Inferior parietal cortex (tissue), 1 donor: Measurements from ENCODE around the gene PCDHGB6.
A peak's percentile ranks its signal among the peaks of the same experiment; 100 is the strongest.
"Not testable (repeated sequence)": the region's sequence is repeated elsewhere in the genome, so short reads cannot be mapped to it uniquely, and the experiment has no call there.

Source experiments
- DNase-seq: peaks from one replicate; pipeline ENCODE4 v3.0.0-alpha.2; 2016; ENCODE audit errors: extremely low spot score

Gene PCDHGB6

GRCh38 chr5:141407790-141408505, at the start of gene PCDHGB6:
Gene PCDHGB6, plus strand, starts transcription at chr5:141408021. Its CDS starts 182 bp downstream, at chr5:141408203.
- not testable (repeated sequence) for DNase-seq

GRCh38 chr5:141359790-141360426, 47.9 kb upstream of the PCDHGB6 start, which contains the start of gene PCDHGB2:
Gene PCDHGB2, plus strand, starts transcription at chr5:141359994. Its CDS starts 142 bp downstream, at chr5:141360136.
- peak; percentile 27 for DNase-seq

- DNase-seq: no peak
Observed at GRCh38 chr5:141360685-141361084, 47.1 kb upstream of the PCDHGB6 start.

- no peak for DNase-seq
Observed at GRCh38 chr5:141362719-141363118, 45.1 kb upstream of the PCDHGB6 start.

- DNase-seq: no peak
Observed at GRCh38 chr5:141363952-141364660, 43.7 kb upstream of the PCDHGB6 start, which contains the start of gene PCDHGA5. Gene PCDHGA5, plus strand, starts transcription at chr5:141364162. Its CDS starts 169 bp downstream, at chr5:141364331.

- no peak for DNase-seq
Observed at GRCh38 chr5:141366016-141366896, 41.6 kb upstream of the PCDHGB6 start.

GRCh38 chr5:141369994-141370848, 37.6 kb upstream of the PCDHGB6 start, which contains the start of gene PCDHGB3:
Gene PCDHGB3, plus strand, starts transcription at chr5:141370242. Its CDS starts 153 bp downstream, at chr5:141370395.
- peak; percentile 4 for DNase-seq

GRCh38 chr5:141371572-141372475, 36.0 kb upstream of the PCDHGB6 start:
- no peak for DNase-seq

- DNase-seq: no peak
Observed at GRCh38 chr5:141373673-141374317, 34.0 kb upstream of the PCDHGB6 start, which contains the start of gene PCDHGA6. Gene PCDHGA6, plus strand, starts transcription at chr5:141373891. Its CDS starts 193 bp downstream, at chr5:141374084.

GRCh38 chr5:141374627-141375026, 33.2 kb upstream of the PCDHGB6 start:
- no peak for DNase-seq

GRCh38 chr5:141375444-141376155, 32.2 kb upstream of the PCDHGB6 start:
- not testable (repeated sequence) for DNase-seq

GRCh38 chr5:141382469-141383294, 25.1 kb upstream of the PCDHGB6 start, which contains the start of gene PCDHGA7:
Gene PCDHGA7, plus strand, starts transcription at chr5:141382742. Its CDS starts 158 bp downstream, at chr5:141382900.
- no peak for DNase-seq

- no peak for DNase-seq
Observed at GRCh38 chr5:141383345-141383744, 24.5 kb upstream of the PCDHGB6 start.

GRCh38 chr5:141384471-141385267, 23.2 kb upstream of the PCDHGB6 start:
- no peak for DNase-seq

- DNase-seq: not testable (repeated sequence)
Observed at GRCh38 chr5:141387557-141388311, 20.1 kb upstream of the PCDHGB6 start, which contains the start of gene PCDHGB4. Gene PCDHGB4, plus strand, starts transcription at chr5:141387698. Its CDS starts 187 bp downstream, at chr5:141387885.
